PC-9 (cell line): ENCODE measurements around the gene MAST2. TPM values are rescaled to one million over a fixed set of nuclear protein-coding genes. Genes with fewer than 3 reads are reported as not detected.
"Not testable (repeated sequence)": the region's sequence is repeated elsewhere in the genome, so short reads cannot be mapped to it uniquely, and the experiment has no call there.

Source experiments
- BruUV-seq: library from RNA; stranded (reverse); fragments of 400-500 nt; replicated peaks from 2 replicates; lab custom pipeline; 2021; lab: Mats Ljungman, UMichigan
- CTCF ChIA-PET: fragments of 300-600 bp; sonication (Branson Sonifier 250); formaldehyde crosslinking; loops from one replicate; lab custom pipeline; 2022; ENCODE audit warnings: antibody characterized with exemption; lab: Charles Lee
- POLR2A ChIA-PET: fragments of 300-600 bp; sonication (Branson Sonifier 250); formaldehyde crosslinking; loops from one replicate; lab custom pipeline; 2022; ENCODE audit warnings: antibody characterized with exemption; ENCODE audit not compliant: unreplicated experiment; lab: Charles Lee
- DNase-seq, 2 experiments: peaks; one replicate each; pipeline versions ENCODE4 v3.0.0 to v3.0.0-alpha.2; 2015 to 2022; ENCODE audit warnings: mixed read lengths in 1 of 2
- H2AFZ ChIP-seq: fragments of 200-600 bp; sonication (generic); 2 replicates; pipeline ENCODE4 v1.8.1; 2017; ENCODE audit warnings: antibody characterized with exemption
- H3F3A ChIP-seq: fragments of 200-600 bp; sonication (generic); 2 replicates; pipeline ENCODE4 v1.8.1; 2017; ENCODE audit warnings: antibody characterized with exemption, mild to moderate bottlenecking, low read depth; ENCODE audit not compliant: insufficient read depth
- H3K27ac ChIP-seq: fragments of 200-600 bp; sonication (generic); 2 replicates; pipeline ENCODE4 v1.6.1; 2016; ENCODE audit warnings: mixed run types
- H3K27me3 ChIP-seq: fragments of 200-600 bp; sonication (generic); 2 replicates; pipeline ENCODE4 v1.6.1; 2016; ENCODE audit warnings: low read depth, mixed run types; ENCODE audit not compliant: insufficient read depth
- H3K36me3 ChIP-seq: fragments of 200-600 bp; sonication (generic); 2 replicates; pipeline ENCODE4 v1.6.1; 2016; ENCODE audit warnings: low read depth, mixed run types
- H3K4me1 ChIP-seq: fragments of 200-600 bp; sonication (generic); replicated peaks from 2 replicates; pipeline ENCODE4 v1.6.1; 2016; ENCODE audit warnings: mixed run types; ENCODE audit not compliant: insufficient read depth
- H3K4me2 ChIP-seq: fragments of 200-600 bp; sonication (generic); 2 replicates; pipeline ENCODE4 v1.6.1; 2017; ENCODE audit warnings: mixed run types
- H3K4me3 ChIP-seq: fragments of 200-600 bp; sonication (generic); 2 replicates; pipeline ENCODE4 v1.6.1; 2016; ENCODE audit warnings: mixed run types
- H3K79me2 ChIP-seq: fragments of 200-600 bp; sonication (generic); 2 replicates; pipeline ENCODE4 v1.6.1; 2017; ENCODE audit warnings: low read depth, mixed run types
- H3K9me2 ChIP-seq: fragments of 200-600 bp; sonication (generic); 2 replicates; pipeline ENCODE4 v1.8.1; 2017; ENCODE audit warnings: mild to moderate bottlenecking; ENCODE audit not compliant: insufficient read depth
- H3K9me3 ChIP-seq: fragments of 200-600 bp; sonication (generic); 2 replicates; pipeline ENCODE4 v1.8.1; 2016; ENCODE audit warnings: low read depth; ENCODE audit not compliant: insufficient read depth
- H4K20me1 ChIP-seq: fragments of 200-600 bp; sonication (generic); 2 replicates; pipeline ENCODE4 v1.8.1; 2017; ENCODE audit not compliant: insufficient read depth
- CTCF ChIP-seq: fragments of 200-600 bp; sonication (generic); conservative IDR thresholded peaks from 2 replicates; pipeline ENCODE4 v1.6.1; 2017; ENCODE audit warnings: mixed run types, antibody characterized with exemption, mild to moderate bottlenecking, moderate library complexity
- EZH2 ChIP-seq: fragments of 200-600 bp; sonication (generic); IDR thresholded peaks from 2 replicates; pipeline ENCODE4 v1.8.0; 2017; ENCODE audit warnings: antibody characterized with exemption, low read depth
- intact Hi-C: fragments of 100-400 bp; cut with micrococcal nuclease; formaldehyde crosslinking; loops from one replicate; pipeline ENCODE4 v1.10.0; 2022; ENCODE audit not compliant: unreplicated experiment
- total RNA-seq: library from RNA; stranded (reverse); gene quantifications from 2 replicates; pipeline ENCODE4 v1.2.3, GENCODE V29; 2021

MAST2 gene
- total RNA-seq, 1 experiment from 2014 or later: 58.8 TPM

GRCh38 chr1:45926330-45926729, 122.9 kb downstream of the MAST2 start:
- H3K27me3 ChIP-seq: no peaks in the 10 kb centered on the region
- no peak for DNase-seq
- no peaks in the 10 kb centered on the region for H3K9me3 ChIP-seq
- no peak for TF ChIP-seq CTCF
- TF ChIP-seq EZH2: no peak
- H3K27ac ChIP-seq: no peak overlapping the region
- H3K4me2 ChIP-seq: no peak overlapping the region
- H4K20me1 ChIP-seq: no peaks in the 10 kb centered on the region
- H2AFZ ChIP-seq: no peak overlapping the region
- H3K79me2 ChIP-seq: no peaks in the 10 kb centered on the region
- peaks cover 25% of the 10 kb centered on the region for H3K4me1 ChIP-seq
- H3K4me3 ChIP-seq: no peak overlapping the region
- ChIA-PET POLR2A (no interaction called here), CTCF (no interaction called here)
- no TSS peak for BruUV-seq
- H3K36me3 ChIP-seq: no peaks in the 10 kb centered on the region
- H3K9me2 ChIP-seq: no peaks in the 10 kb centered on the region
- intact Hi-C loops: no loop called here
- H3F3A ChIP-seq: peaks cover 16% of the 10 kb centered on the region; the same call in 1 of the 2 replicates

- H3K79me2 ChIP-seq, H2AFZ ChIP-seq, H3K27ac ChIP-seq, POLR2A ChIA-PET, H3K36me3 ChIP-seq, H3K27me3 ChIP-seq, H3K4me3 ChIP-seq, DNase-seq, BruUV-seq, intact Hi-C loops, CTCF ChIA-PET, H3K9me3 ChIP-seq, H4K20me1 ChIP-seq, H3K9me2 ChIP-seq, H3K4me2 ChIP-seq: not testable (repeated sequence)
- Histone ChIP-seq H3K4me1 (peaks cover 25% of the 10 kb centered on the region), H3F3A (peaks cover 16% of the 10 kb centered on the region; the same call in 1 of the 2 replicates)
These were observed 124.0 kb downstream of the MAST2 start for GRCh38 chr1:45927231-45927915.

GRCh38 chr1:45928486-45929205, 125.2 kb downstream of the MAST2 start:
- H3K79me2 ChIP-seq: no peaks in the 10 kb centered on the region
- BruUV-seq: no TSS peak
- no peaks in the 10 kb centered on the region for H3K27me3 ChIP-seq
- peak overlapping the region; percentile 41; the same call in 1 of the 2 replicates for H3K4me2 ChIP-seq
- no peak for DNase-seq
- H3K4me3 ChIP-seq: no peak overlapping the region
- ChIA-PET POLR2A (interaction anchor here (0.6 to 0.7 kb wide), 4 partner anchors 12 to 189 kb away, joined by 3 to 33 read pairs (median 4); no protein-coding TSS in a partner anchor), CTCF (no interaction called here)
- no peak overlapping the region for H2AFZ ChIP-seq
- H3F3A ChIP-seq: peaks cover 16% of the 10 kb centered on the region; the same call in 1 of the 2 replicates
- peaks cover 25% of the 10 kb centered on the region for H3K4me1 ChIP-seq
- no peaks in the 10 kb centered on the region for H3K9me2 ChIP-seq
- H3K36me3 ChIP-seq: no peaks in the 10 kb centered on the region
- H3K9me3 ChIP-seq: no peaks in the 10 kb centered on the region
- no peaks in the 10 kb centered on the region for H4K20me1 ChIP-seq
- TF ChIP-seq CTCF: no peak
- no peak for TF ChIP-seq EZH2
- H3K27ac ChIP-seq: peak overlapping the region; percentile 28
- intact Hi-C loops: no loop called here
